Astrocyte (in vitro differentiated cells and primary cell): ENCODE results near the gene ANKLE1. TPM values are rescaled to one million over a fixed set of nuclear protein-coding genes. Genes with fewer than 3 reads are reported as not detected.

Source experiments
- DNase-seq: peaks from one replicate; pipeline ENCODE4 v3.0.0-alpha.2; 2010; ENCODE audit warnings: low read depth
- FAIRE-seq: peaks from 2 replicates; lab custom pipeline; 2011; peaks lifted over from hg19 to GRCh38; lab: Jason Lieb, UNC
- H2AFZ ChIP-seq: 2 replicates; pipeline ENCODE4 v1.6.0; 2012; ENCODE audit warnings: low read depth, low read length, inconsistent platforms
- H3K27ac ChIP-seq: 2 replicates; pipeline ENCODE4 v1.5.1; 2011; ENCODE audit warnings: low read depth, low read length, inconsistent platforms
- H3K27me3 ChIP-seq: 2 replicates; pipeline ENCODE4 v1.6.0; 2011; ENCODE audit warnings: low read length, inconsistent platforms; ENCODE audit not compliant: insufficient read depth
- H3K36me3 ChIP-seq: 2 replicates; pipeline ENCODE4 v1.5.1; 2011; ENCODE audit warnings: low read length, inconsistent platforms; ENCODE audit not compliant: insufficient read depth
- H3K4me1 ChIP-seq: 2 replicates; pipeline ENCODE4 v1.5.1; 2011; ENCODE audit warnings: low read length, inconsistent platforms; ENCODE audit not compliant: insufficient read depth
- H3K4me2 ChIP-seq: 2 replicates; pipeline ENCODE4 v1.6.0; 2012; ENCODE audit warnings: low read length, inconsistent platforms
- H3K4me3 ChIP-seq: 2 replicates; pipeline ENCODE4 v1.5.1; 2011; ENCODE audit warnings: low read depth, mild to moderate bottlenecking, low read length, inconsistent platforms; ENCODE audit not compliant: insufficient read depth
- H3K79me2 ChIP-seq: 2 replicates; pipeline ENCODE4 v1.6.0; 2012; ENCODE audit warnings: mild to moderate bottlenecking, low read length, inconsistent platforms; ENCODE audit not compliant: insufficient read depth
- H3K9ac ChIP-seq: 2 replicates; pipeline ENCODE4 v1.6.0; 2012; ENCODE audit warnings: mild to moderate bottlenecking, low read length, inconsistent platforms
- H3K9me3 ChIP-seq: 2 replicates; pipeline ENCODE4 v1.5.1; 2012; ENCODE audit warnings: low read depth, mild to moderate bottlenecking, low read length, inconsistent platforms; ENCODE audit not compliant: insufficient read depth
- H4K20me1 ChIP-seq: 2 replicates; pipeline ENCODE4 v1.6.0; 2012; ENCODE audit warnings: low read length, inconsistent platforms; ENCODE audit not compliant: insufficient read depth
- H3K27ac Mint-ChIP-seq: one replicate; pipeline ENCODE4 v1.8.0; 2021; ENCODE audit warnings: mild to moderate bottlenecking, mixed read lengths; ENCODE audit not compliant: unreplicated experiment
- H3K27me3 Mint-ChIP-seq: one replicate; pipeline ENCODE4 v1.8.0; 2021; ENCODE audit warnings: low read depth, mixed read lengths; ENCODE audit not compliant: unreplicated experiment
- H3K36me3 Mint-ChIP-seq: one replicate; pipeline ENCODE4 v1.8.0; 2021; ENCODE audit warnings: low read depth, mixed read lengths; ENCODE audit not compliant: unreplicated experiment
- H3K4me1 Mint-ChIP-seq: one replicate; pipeline ENCODE4 v1.8.0; 2021; ENCODE audit warnings: low read depth, mixed read lengths; ENCODE audit not compliant: unreplicated experiment
- H3K4me3 Mint-ChIP-seq: one replicate; pipeline ENCODE4 v1.8.0; 2021; ENCODE audit warnings: mild to moderate bottlenecking, moderate library complexity, mixed read lengths; ENCODE audit not compliant: unreplicated experiment
- H3K9me3 Mint-ChIP-seq: one replicate; pipeline ENCODE4 v1.8.0; 2021; ENCODE audit warnings: mild to moderate bottlenecking, mixed read lengths; ENCODE audit not compliant: unreplicated experiment
- EZH2 ChIP-seq: IDR thresholded peaks from 2 replicates; pipeline ENCODE4 v1.6.1; 2012; ENCODE audit warnings: mild to moderate bottlenecking, low read length, inconsistent platforms; ENCODE audit not compliant: insufficient read depth
- total RNA-seq: library from RNA; stranded (reverse); gene quantifications from 2 replicates; pipeline ENCODE4 v1.2.1, GENCODE V29; 2021
- TF ChIP-seq, protein P1 (sequence below): IDR thresholded peaks from 2 replicates; pipeline ENCODE4 v1.5.1; 2011; ENCODE audit warnings: low read depth, mild to moderate bottlenecking, inconsistent platforms, low read length, moderate library complexity; ENCODE audit not compliant: insufficient read depth

Gene ANKLE1
- total RNA-seq, 1 donor from 2014 or later, result 1.8 TPM

- peaks cover 6% of the 10 kb centered on the region for H3K4me1 Mint-ChIP-seq
- H3K9me3 ChIP-seq, result no peaks in the 10 kb centered on the region
- no peaks in the 10 kb centered on the region for H3K27me3 ChIP-seq
- H3K4me1 ChIP-seq, result peaks cover 3% of the 10 kb centered on the region
- no peak overlapping the region for H3K4me3 ChIP-seq
- H3K9me3 Mint-ChIP-seq, result no peaks in the 10 kb centered on the region
- peaks cover 5% of the 10 kb centered on the region for H3K36me3 Mint-ChIP-seq
- no peak overlapping the region for H2AFZ ChIP-seq
- H3K79me2 ChIP-seq, result no peaks in the 10 kb centered on the region
- H3K27ac ChIP-seq, result no peak overlapping the region
- H3K36me3 ChIP-seq, result no peaks in the 10 kb centered on the region
- no peak overlapping the region for H3K9ac ChIP-seq
- no peak overlapping the region for H3K4me3 Mint-ChIP-seq
- H3K27ac Mint-ChIP-seq, result no peak overlapping the region
- TF ChIP-seq, protein P1, sequence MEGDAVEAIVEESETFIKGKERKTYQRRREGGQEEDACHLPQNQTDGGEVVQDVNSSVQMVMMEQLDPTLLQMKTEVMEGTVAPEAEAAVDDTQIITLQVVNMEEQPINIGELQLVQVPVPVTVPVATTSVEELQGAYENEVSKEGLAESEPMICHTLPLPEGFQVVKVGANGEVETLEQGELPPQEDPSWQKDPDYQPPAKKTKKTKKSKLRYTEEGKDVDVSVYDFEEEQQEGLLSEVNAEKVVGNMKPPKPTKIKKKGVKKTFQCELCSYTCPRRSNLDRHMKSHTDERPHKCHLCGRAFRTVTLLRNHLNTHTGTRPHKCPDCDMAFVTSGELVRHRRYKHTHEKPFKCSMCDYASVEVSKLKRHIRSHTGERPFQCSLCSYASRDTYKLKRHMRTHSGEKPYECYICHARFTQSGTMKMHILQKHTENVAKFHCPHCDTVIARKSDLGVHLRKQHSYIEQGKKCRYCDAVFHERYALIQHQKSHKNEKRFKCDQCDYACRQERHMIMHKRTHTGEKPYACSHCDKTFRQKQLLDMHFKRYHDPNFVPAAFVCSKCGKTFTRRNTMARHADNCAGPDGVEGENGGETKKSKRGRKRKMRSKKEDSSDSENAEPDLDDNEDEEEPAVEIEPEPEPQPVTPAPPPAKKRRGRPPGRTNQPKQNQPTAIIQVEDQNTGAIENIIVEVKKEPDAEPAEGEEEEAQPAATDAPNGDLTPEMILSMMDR, result no peak
- no peak for TF ChIP-seq EZH2
- no peak for DNase-seq
- H3K27me3 Mint-ChIP-seq, result peaks cover 2% of the 10 kb centered on the region
- no peak for FAIRE-seq
- peaks cover 13% of the 10 kb centered on the region for H4K20me1 ChIP-seq
- H3K4me2 ChIP-seq, result no peak overlapping the region
Observed at GRCh38 chr19:17325133-17325532, 43.4 kb downstream of the ANKLE1 start.

DNA sequence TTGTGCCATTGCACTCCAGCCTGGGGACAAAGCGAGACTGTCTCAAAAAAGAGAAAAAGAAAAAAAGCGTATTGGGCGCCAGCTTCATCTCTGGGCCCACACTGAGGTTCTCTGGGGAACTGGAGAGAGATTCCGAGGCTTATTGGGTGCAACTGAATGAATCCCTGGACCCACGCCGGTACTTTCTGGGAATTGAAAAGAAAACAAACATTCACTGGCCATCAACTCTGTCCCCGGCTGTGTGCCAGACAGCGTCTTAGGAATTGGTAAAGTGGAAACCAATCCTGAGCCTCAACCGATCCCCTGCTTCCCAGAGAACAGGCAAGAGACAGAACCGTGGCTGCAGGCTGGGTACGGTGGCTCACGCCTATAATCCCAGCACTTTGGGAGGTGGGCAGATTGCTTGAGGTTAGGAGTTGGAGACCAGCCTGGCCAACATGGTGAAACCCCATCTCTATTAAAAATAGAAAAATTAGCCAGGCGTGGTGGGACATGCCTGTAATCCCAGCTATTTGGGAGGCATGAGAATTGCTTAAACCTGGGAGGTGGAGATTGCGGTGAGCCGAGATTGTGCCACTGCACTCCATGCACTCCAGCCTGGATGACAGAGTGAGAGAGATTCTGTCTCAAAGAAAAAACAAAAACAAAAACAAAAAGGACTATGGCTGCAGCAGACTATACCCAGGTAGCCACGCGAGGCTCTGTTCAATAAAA lies 44.3 kb downstream of the ANKLE1 start:
- Mint-ChIP-seq H3K9me3 (no peaks in the 10 kb centered on the region), H3K27ac (no peak overlapping the region), H3K4me1 (peaks cover 6% of the 10 kb centered on the region), H3K36me3 (peaks cover 9% of the 10 kb centered on the region), H3K27me3 (peaks cover 2% of the 10 kb centered on the region), H3K4me3 (no peak overlapping the region)
- no peak overlapping the region for H3K27ac ChIP-seq
- H3K27me3 ChIP-seq, result no peaks in the 10 kb centered on the region
- H4K20me1 ChIP-seq, result peaks cover 13% of the 10 kb centered on the region
- peaks cover 3% of the 10 kb centered on the region for H3K4me1 ChIP-seq
- no peaks in the 10 kb centered on the region for H3K9me3 ChIP-seq
- H3K9ac ChIP-seq, result no peak overlapping the region
- FAIRE-seq (no peak), DNase-seq (no peak)
- H2AFZ ChIP-seq, result no peak overlapping the region
- no peaks in the 10 kb centered on the region for H3K36me3 ChIP-seq
- H3K4me2 ChIP-seq, result no peak overlapping the region
- no peaks in the 10 kb centered on the region for H3K79me2 ChIP-seq
- H3K4me3 ChIP-seq, result no peak overlapping the region
- TF ChIP-seq, protein P1, result no peak
- TF ChIP-seq EZH2, result no peak

GRCh38 chr19:17326595-17326966 lies 44.9 kb downstream of the ANKLE1 start:
- Histone ChIP-seq H3K79me2 (no peaks in the 10 kb centered on the region), H3K9me3 (no peaks in the 10 kb centered on the region), H3K27me3 (no peaks in the 10 kb centered on the region), H4K20me1 (peaks cover 13% of the 10 kb centered on the region), H3K4me1 (peaks cover 3% of the 10 kb centered on the region), H3K4me2 (no peak overlapping the region), H3K36me3 (no peaks in the 10 kb centered on the region), H3K9ac (no peak overlapping the region), H3K4me3 (no peak overlapping the region), H2AFZ (no peak overlapping the region), H3K27ac (no peak overlapping the region)
- no peak for DNase-seq
- Mint-ChIP-seq H3K9me3 (no peaks in the 10 kb centered on the region), H3K27me3 (peaks cover 2% of the 10 kb centered on the region), H3K4me1 (peaks cover 6% of the 10 kb centered on the region), H3K4me3 (no peak overlapping the region), H3K36me3 (peaks cover 9% of the 10 kb centered on the region), H3K27ac (no peak overlapping the region)
- TF ChIP-seq, protein P1, result no peak
- no peak for TF ChIP-seq EZH2
- no peak for FAIRE-seq
